WI38 (cell line): ENCODE results near the gene BRDT.

Experiments used
- H3K4me3 ChIP-seq: 2 replicates; pipeline ENCODE4 v1.5.1; 2011; ENCODE audit warnings: low read depth, mild to moderate bottlenecking, control low read depth, low read length
- TF ChIP-seq, protein P1 (sequence below): IDR thresholded peaks from 2 replicates; pipeline ENCODE4 v1.5.1; 2012; ENCODE audit warnings: low read depth, mild to moderate bottlenecking, control low read depth, low read length

Gene BRDT

GRCh38 chr1:91980663-91981062 lies 31.5 kb downstream of the BRDT start:
- TF ChIP-seq, protein P1, sequence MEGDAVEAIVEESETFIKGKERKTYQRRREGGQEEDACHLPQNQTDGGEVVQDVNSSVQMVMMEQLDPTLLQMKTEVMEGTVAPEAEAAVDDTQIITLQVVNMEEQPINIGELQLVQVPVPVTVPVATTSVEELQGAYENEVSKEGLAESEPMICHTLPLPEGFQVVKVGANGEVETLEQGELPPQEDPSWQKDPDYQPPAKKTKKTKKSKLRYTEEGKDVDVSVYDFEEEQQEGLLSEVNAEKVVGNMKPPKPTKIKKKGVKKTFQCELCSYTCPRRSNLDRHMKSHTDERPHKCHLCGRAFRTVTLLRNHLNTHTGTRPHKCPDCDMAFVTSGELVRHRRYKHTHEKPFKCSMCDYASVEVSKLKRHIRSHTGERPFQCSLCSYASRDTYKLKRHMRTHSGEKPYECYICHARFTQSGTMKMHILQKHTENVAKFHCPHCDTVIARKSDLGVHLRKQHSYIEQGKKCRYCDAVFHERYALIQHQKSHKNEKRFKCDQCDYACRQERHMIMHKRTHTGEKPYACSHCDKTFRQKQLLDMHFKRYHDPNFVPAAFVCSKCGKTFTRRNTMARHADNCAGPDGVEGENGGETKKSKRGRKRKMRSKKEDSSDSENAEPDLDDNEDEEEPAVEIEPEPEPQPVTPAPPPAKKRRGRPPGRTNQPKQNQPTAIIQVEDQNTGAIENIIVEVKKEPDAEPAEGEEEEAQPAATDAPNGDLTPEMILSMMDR: no peak
- H3K4me3 ChIP-seq: no peak overlapping the region

DNA sequence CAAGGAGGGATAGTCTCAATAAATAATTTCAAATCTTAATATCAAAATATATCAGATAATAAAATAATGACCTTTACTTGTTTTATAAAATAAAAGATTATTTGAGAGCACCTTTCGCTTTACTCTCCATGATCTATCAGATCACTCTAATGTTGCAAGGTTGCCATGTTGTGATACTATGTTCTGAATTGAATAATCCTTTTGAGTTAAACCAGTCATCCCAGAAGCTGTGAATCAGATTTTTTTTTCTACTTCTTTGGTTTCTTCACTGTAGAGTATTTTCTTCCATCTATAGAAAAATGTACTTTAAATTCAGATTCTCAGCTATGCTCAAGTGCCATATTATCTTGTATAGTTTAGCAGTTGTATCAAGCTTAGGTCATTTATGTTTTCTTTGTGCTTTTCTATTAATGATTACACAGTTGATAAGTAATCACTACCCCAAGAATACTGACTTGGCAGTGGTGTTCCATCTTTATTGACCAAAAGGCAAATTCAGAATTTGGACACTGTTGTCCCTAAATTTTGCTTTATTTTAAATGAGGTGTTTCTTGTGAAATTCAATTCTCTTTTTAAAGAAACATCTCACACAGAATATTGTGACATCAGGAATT lies 32.9 kb downstream of the BRDT start:
- no peak overlapping the region for H3K4me3 ChIP-seq
- TF ChIP-seq, protein P1: no peak

DNA sequence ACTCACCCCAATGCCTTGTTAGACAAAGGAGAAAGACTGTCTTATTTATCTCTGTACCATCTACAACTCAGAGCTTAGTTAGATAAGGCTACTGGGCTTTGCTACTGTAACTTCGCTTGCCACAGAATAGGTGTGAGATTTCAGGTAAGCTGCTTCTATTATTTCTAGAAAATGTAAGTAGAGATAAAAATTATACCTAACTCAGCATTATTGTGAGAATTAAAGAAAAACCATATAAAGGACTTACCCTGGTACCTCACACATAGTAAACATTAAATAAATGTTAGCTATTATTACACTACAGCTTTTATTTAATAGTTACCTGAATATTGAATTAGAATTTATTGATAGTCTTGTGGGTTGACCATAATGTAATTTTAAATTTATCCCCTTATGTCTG lies 44.1 kb downstream of the BRDT start:
- H3K4me3 ChIP-seq: no peak overlapping the region
- TF ChIP-seq, protein P1: no peak

DNA sequence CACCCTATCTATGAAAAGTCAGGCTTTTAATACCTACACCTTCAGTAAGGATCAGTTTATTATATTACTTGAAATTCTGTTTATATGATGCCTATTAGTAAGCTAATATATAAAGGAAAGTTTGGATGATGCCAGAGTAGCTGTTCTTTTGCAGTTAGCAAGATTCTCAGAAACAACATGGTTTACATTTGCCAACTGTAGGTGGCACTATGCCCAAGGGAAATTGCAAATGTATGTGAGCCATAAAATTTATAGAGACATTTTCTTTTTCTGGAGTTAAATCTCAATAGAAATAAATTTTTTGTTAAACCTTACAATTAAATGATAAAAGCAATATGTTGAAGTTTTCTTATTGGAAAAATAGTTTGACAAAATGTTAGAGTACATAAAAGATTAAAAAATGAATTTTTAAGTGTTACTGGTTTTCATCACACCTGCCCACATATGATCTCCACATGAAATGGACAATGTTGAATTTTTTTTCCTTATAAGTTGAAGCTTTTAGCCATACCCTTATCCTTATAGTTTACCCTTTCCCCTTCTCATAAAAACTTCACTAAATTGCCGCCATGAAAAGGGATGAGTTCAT lies 48.5 kb downstream of the BRDT start:
- no peak overlapping the region for H3K4me3 ChIP-seq
- TF ChIP-seq, protein P1: no peak; the same call in 1 of the 2 replicates

- TF ChIP-seq, protein P1: no peak
- no peak overlapping the region for H3K4me3 ChIP-seq
Measured at GRCh38 chr1:92004129-92004528, 54.9 kb downstream of the BRDT start.

DNA sequence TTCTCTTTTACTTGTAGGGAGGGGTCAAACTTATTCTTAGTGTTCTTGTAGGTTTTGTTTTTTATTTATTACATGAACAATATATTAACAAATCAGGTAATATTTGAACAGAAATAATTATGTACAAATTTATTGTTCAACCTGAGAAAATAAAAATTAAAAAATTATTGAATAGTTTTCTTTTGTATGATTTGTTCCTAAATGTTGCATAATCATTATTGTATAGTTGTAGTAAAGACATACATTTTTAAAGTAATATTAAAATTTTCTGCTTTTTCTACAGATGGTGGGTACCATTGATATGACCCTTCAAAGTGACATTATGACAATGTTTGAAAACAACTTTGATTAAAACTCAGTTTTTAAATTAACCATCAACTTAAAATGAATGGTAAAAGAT lies 64.7 kb downstream of the BRDT start:
- TF ChIP-seq, protein P1: no peak
- H3K4me3 ChIP-seq: no peak overlapping the region

- H3K4me3 ChIP-seq: no peak overlapping the region
- TF ChIP-seq, protein P1: no peak
Measured at GRCh38 chr1:92016720-92017316, 67.6 kb downstream of the BRDT start.
